Brain microvascular endothelial cell (primary cell): Measurements from ENCODE around the gene CERS6.
A peak's percentile ranks its signal among the peaks of the same experiment; 100 is the strongest.

Source experiments
- DNase-seq: peaks from one replicate; pipeline ENCODE4 v3.0.0-alpha.2; 2020
- H3K27ac ChIP-seq: fragments of 250-450 bp; sonication (Bioruptor Pico); 2 replicates; pipeline ENCODE4 v1.5.1; 2020; ENCODE audit warnings: mild to moderate bottlenecking, moderate library complexity
- H3K27me3 ChIP-seq: fragments of 250-450 bp; sonication (Bioruptor Pico); replicated peaks from 2 replicates; pipeline ENCODE4 v1.5.1; 2020; ENCODE audit warnings: mild to moderate bottlenecking
- H3K36me3 ChIP-seq: fragments of 250-450 bp; sonication (Bioruptor Pico); replicated peaks from 2 replicates; pipeline ENCODE4 v1.5.1; 2020; ENCODE audit warnings: mild to moderate bottlenecking
- H3K4me3 ChIP-seq: 2 replicates; pipeline ENCODE4 v1.5.1; 2011; ENCODE audit warnings: low read depth, mild to moderate bottlenecking, control low read depth, low read length, moderate library complexity
- CTCF ChIP-seq: IDR thresholded peaks from 2 replicates; pipeline ENCODE4 v1.5.1; 2011; ENCODE audit warnings: low read depth, mild to moderate bottlenecking, moderate library complexity, low read length, control low read depth, inconsistent platforms; ENCODE audit errors: missing control alignments
- in situ Hi-C: cut with HindIII; loops from 2 replicates; pipeline ENCODE4 v1.10.0; 2017; ENCODE audit warnings: low sequenced_read_pairs, low pct_ligation_motif_present

The CERS6 gene

GRCh38 chr2:168685600-168686451 lies 229.8 kb downstream of the CERS6 start:
- TF ChIP-seq CTCF = no peak
- Histone ChIP-seq H3K4me3 (no peak overlapping the region), H3K27ac (peak overlapping the region; percentile 68), H3K36me3 (no peaks in the 10 kb centered on the region), H3K27me3 (no peaks in the 10 kb centered on the region)
- in situ Hi-C loops = no loop called here
- DNase-seq = peak; percentile 85

- no peaks in the 10 kb centered on the region for H3K36me3 ChIP-seq
- DNase-seq = peak; percentile 60
- no peak for TF ChIP-seq CTCF
- H3K27ac ChIP-seq = peak overlapping the region; percentile 68
- H3K27me3 ChIP-seq = no peaks in the 10 kb centered on the region
- no peak overlapping the region for H3K4me3 ChIP-seq
- in situ Hi-C loops = no loop called here
Measured at GRCh38 chr2:168686452-168687191, 230.6 kb downstream of the CERS6 start.

GRCh38 chr2:168687314-168687713 lies 231.2 kb downstream of the CERS6 start:
- in situ Hi-C loops = no loop called here
- peak; percentile 46 for DNase-seq
- H3K27ac ChIP-seq = peak overlapping the region; percentile 68
- TF ChIP-seq CTCF = peak; percentile 26
- H3K36me3 ChIP-seq = no peaks in the 10 kb centered on the region
- H3K27me3 ChIP-seq = no peaks in the 10 kb centered on the region
- H3K4me3 ChIP-seq = no peak overlapping the region

- no peak overlapping the region for H3K27ac ChIP-seq
- H3K36me3 ChIP-seq = no peaks in the 10 kb centered on the region
- in situ Hi-C loops = no loop called here
- H3K27me3 ChIP-seq = no peaks in the 10 kb centered on the region
- no peak overlapping the region for H3K4me3 ChIP-seq
- no peak for DNase-seq
- TF ChIP-seq CTCF = no peak
Measured at GRCh38 chr2:168690381-168690885, 234.4 kb downstream of the CERS6 start.

GRCh38 chr2:168691221-168691620 lies 235.1 kb downstream of the CERS6 start:
- Histone ChIP-seq H3K36me3 (no peaks in the 10 kb centered on the region), H3K27ac (no peak overlapping the region), H3K4me3 (no peak overlapping the region), H3K27me3 (no peaks in the 10 kb centered on the region)
- in situ Hi-C loops = no loop called here
- TF ChIP-seq CTCF = no peak
- DNase-seq = no peak
